GM21723 (cell line): ENCODE measurements around the gene ROPN1B.
"Not testable (repeated sequence)": the region's sequence is repeated elsewhere in the genome, so short reads cannot be mapped to it uniquely, and the experiment has no call there.

ENCODE experiments used
- ATAC-seq: cut with Tn5 transposase; IDR thresholded peaks from one replicate; pipeline ENCODE4 v1.9.1; 2021; ENCODE audit warnings: mild to moderate bottlenecking, moderate library complexity; ENCODE audit not compliant: unreplicated experiment

ROPN1B gene

GRCh38 chr3:125968701-125969592 is at the start of gene ROPN1B:
Gene ROPN1B, plus strand, starts transcription at chr3:125969178. Its CDS starts 2,877 bp downstream, at chr3:125972055.
- ATAC-seq: not testable (repeated sequence)

- not testable (repeated sequence) for ATAC-seq
Measured at GRCh38 chr3:125920191-125920590, 48.8 kb upstream of the ROPN1B start.

DNA sequence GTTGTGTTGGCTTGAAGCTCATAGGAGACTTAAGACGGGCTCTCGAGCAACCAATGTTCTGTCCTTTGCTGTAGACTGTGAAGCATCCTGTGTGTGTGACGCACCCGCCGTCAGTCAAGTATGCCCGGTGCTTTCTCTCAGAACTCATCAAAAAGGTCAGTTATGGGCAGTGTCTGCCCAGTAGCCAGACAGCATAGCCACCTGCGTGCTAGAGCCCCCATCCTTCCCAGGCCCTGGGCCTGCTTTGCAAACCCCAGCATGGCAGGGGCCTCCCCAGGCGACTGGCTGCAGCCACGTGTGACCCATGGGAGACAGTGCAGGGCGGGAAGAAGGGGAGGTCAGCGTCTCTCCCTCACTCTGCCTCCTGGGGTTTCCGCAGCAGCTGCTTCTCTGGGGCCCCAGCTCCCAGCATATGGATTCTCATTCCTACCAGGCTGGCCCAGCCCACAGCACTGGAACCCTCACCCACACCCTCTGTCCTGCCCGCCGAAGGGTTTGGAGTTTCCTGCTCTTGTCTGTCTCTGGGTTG is 48.2 kb upstream of the ROPN1B start:
- not testable (repeated sequence) for ATAC-seq

- ATAC-seq: not testable (repeated sequence)
Measured at GRCh38 chr3:125921712-125922111, 47.3 kb upstream of the ROPN1B start.

- ATAC-seq: not testable (repeated sequence)
Measured at GRCh38 chr3:125923324-125924115, 45.5 kb upstream of the ROPN1B start.

GRCh38 chr3:125924276-125924675 is 44.7 kb upstream of the ROPN1B start:
- ATAC-seq: not testable (repeated sequence)

GRCh38 chr3:125925727-125926126 is 43.3 kb upstream of the ROPN1B start:
- not testable (repeated sequence) for ATAC-seq

GRCh38 chr3:125928771-125929545 is 40.0 kb upstream of the ROPN1B start:
- not testable (repeated sequence) for ATAC-seq

DNA sequence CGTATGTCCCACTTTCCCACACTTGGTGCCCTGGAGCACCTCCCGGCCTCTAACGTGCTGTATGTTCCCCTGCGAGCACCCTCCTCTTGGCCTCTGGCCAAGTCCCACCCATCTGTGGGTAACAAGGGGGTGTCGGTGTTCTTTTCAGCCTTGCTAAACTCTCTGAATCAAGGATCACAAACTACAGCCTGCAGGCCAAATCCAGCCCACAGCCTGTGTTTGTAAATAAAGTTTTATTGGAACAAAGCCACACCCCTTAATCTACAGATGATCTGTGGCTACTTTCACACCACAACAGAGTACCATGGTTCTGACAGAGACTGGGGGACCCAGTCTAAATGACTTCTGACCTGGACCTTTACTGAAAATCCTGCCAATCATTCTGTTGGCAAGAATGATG is 39.2 kb upstream of the ROPN1B start:
- not testable (repeated sequence) for ATAC-seq

DNA sequence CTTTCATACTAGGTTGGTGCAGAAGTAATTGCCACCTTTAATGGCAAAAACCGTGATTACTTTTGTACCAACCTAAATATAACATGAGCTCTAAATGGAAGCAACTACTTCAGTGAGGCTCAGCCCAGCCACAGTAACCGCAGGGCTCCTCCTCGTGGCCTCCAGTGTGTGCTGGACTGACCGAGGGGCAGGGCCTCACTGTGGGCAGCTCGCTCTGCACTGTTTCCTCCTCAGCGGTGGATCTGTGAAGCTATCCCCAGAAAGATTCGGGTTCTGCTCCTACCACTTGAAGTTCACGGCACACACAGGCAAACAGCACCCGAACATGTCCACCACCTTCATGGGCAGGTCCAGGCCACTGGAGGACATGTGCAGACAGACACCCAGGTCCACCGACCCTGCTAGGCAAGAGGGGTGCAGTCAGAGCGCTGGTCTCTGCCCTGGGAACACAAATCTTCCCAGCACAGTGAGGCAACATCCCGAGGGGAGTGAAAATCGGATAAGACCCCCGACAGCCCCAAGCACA is 37.6 kb upstream of the ROPN1B start:
- ATAC-seq: not testable (repeated sequence)

DNA sequence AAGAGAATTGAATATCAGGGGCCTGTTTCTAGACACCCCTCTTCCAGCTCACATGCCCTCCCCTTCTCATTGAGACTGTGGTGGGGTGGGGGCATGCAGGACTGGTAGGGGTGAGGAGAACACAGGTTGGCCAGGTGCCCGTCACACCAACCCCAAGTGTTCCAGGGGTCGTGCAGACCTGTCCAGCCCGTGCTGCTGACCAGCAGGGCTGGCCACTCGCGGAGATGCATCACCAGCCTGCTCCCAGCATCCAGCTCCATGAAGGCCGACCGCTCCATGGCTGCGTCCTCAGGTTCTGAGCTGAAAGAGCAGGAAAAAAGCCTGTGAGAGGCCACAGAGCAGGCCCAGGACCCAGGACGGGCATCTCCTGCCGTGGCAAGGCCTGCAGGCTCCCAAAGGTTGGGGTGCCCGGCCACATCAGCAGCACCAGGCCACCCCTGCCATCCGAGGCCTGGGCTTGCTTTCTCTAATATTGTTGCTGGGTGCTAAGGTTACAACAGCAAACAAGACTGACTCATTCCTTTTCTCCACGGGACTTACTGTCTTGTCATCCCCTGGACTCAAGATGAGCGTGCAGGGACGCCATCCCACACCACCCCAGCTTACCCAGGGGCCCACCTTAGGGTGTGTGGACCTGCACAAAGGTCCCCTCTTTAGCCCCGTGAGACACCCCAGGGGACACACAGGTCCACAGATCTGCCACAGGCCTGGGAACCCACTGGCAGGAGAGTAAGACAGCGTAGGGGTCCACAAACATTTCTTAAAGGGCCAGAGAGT is 35.4 kb upstream of the ROPN1B start:
- not testable (repeated sequence) for ATAC-seq

DNA sequence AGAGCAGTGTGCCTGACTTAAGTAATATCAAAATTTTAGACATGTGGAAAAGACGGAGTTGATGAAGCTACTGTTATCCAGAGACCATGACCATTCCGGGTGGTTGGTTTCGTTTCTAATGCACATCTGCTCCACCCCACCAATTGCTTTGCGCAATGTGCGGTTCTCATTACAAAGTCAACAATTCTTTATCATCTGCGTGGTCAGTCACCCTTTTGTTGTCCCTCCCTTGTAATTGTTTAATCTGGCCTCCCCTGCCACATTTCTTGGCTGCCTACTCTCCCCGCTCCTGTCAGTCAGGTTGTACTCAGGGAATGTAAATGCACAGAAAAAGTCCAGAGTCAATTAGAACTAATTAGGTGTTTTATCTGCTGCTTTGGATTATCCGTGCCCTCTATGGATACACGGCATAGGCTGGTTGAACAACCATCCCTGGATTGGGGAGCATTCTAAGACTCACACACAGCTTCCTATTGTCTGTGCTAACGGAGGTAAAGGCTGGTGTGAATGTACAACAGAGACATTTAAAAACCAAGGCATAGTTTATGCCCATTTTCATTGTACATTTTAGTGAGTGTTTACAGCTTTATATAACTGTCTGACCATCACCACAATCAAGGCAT is 33.6 kb upstream of the ROPN1B start:
- ATAC-seq: not testable (repeated sequence)

DNA sequence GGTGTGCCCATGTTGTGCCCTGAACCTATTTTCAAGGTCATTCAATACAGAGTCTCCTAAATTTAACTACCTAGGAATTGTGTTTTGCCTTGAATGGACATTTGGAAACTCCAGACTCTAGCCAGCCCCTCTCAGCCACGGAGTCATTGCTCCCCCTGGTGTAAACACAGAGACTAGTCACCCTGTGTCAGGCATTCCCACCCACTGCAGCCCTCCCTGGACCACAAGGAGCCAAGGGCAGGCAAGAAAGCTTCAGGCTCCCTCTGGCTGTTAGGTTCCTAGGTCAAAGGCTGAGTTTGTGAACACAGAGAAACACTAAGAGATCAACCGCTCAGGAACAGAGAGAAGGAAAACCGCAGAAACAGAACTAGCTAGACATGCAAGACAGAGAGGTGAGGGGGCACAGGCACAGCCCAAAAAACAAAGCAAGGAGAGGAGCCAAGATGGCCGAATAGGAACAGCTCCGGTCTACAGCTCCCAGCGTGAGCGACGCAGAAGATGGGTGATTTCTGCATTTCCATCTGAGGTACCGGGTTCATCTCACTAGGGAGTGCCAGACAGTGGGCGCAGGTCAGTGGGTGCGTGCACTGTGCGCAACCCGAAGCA is 32.7 kb upstream of the ROPN1B start:
- not testable (repeated sequence) for ATAC-seq

DNA sequence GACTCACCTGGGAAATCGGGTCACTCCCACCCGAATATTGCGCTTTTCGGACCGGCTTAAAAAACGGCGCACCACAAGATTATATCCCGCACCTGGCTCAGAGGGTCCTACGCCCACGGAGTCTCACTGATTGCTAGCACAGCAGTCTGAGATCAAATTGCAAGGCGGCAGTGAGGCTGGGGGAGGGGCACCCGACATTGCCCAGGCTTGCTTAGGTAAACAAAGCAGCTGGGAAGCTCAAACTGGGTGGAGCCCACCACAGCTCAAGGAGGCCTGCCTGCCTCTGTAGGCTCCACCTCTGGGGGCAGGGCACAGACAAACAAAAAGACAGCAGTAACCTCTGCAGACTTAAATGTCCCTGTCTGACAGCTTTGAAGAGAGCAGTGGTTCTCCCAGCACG is 32.1 kb upstream of the ROPN1B start:
- not testable (repeated sequence) for ATAC-seq

GRCh38 chr3:125947806-125948205 is 21.2 kb upstream of the ROPN1B start:
- not testable (repeated sequence) for ATAC-seq

- ATAC-seq: peak; percentile 59
Measured at GRCh38 chr3:125948901-125949300, 20.1 kb upstream of the ROPN1B start.

- not testable (repeated sequence) for ATAC-seq
Measured at GRCh38 chr3:125951176-125951575, 17.8 kb upstream of the ROPN1B start.

- ATAC-seq: not testable (repeated sequence)
Measured at GRCh38 chr3:125957020-125957419, 12.0 kb upstream of the ROPN1B start.
